HepG2 (cell line): ENCODE measurements around the gene CABLES2. TPM values are rescaled to one million over a fixed set of nuclear protein-coding genes. Genes with fewer than 3 reads are reported as not detected.

Experiments
- AGO2 ChIP-seq: fragments of 200-400 bp; formaldehyde crosslinking; optimal IDR thresholded peaks from 2 replicates; pipeline ENCODE3; 2017; ENCODE audit warnings: mild to moderate bottlenecking, low read depth, low read length, moderate library complexity
- ATRX ChIP-seq: sonication (generic); formaldehyde crosslinking; IDR thresholded peaks from 2 replicates; pipeline ENCODE4 v1.4.0; 2020; ENCODE audit warnings: missing genetic modification reagents, borderline replicate concordance
- CEBPZ ChIP-seq: IDR thresholded peaks from 2 replicates; pipeline ENCODE4 v1.6.1; 2012; ENCODE audit warnings: low read length, improper control_type of control experiment
- CREB1 ChIP-seq, 2 experiments: fragments of 450-650 bp in 1 of 2; IDR thresholded peaks; 2 replicates each; pipeline ENCODE4 v1.6.1; 2016 to 2017; ENCODE audit warnings: control low read depth in 1 of 2, mild to moderate bottlenecking in 1 of 2, missing compliant biosample characterization in 1 of 2, missing genetic modification characterization in 1 of 2
- DMTF1 ChIP-seq: sonication (generic); formaldehyde crosslinking; IDR thresholded peaks from 2 replicates; pipeline ENCODE4 v1.4.0; 2020; ENCODE audit warnings: mild to moderate bottlenecking, missing genetic modification reagents
- IRF1 ChIP-seq: sonication (generic); formaldehyde crosslinking; IDR thresholded peaks from 2 replicates; pipeline ENCODE4 v1.4.0; 2020; ENCODE audit warnings: low read depth, mild to moderate bottlenecking, missing genetic modification reagents
- JUNB ChIP-seq: sonication (generic); formaldehyde crosslinking; IDR thresholded peaks from 2 replicates; pipeline ENCODE4 v1.8.0; 2022; ENCODE audit warnings: missing genetic modification reagents, mild to moderate bottlenecking, borderline replicate concordance
- KLF9 ChIP-seq: IDR thresholded peaks from 2 replicates; pipeline ENCODE4 v1.6.1; 2016; ENCODE audit warnings: low read depth
- MTA1 ChIP-seq: sonication (generic); formaldehyde crosslinking; IDR thresholded peaks from 2 replicates; pipeline ENCODE4 v1.4.0; 2020; ENCODE audit warnings: missing genetic modification reagents, mild to moderate bottlenecking, borderline replicate concordance
- NFE2L1 ChIP-seq: sonication (generic); formaldehyde crosslinking; IDR thresholded peaks from 2 replicates; pipeline ENCODE4 v1.4.0; 2020; ENCODE audit warnings: missing genetic modification reagents, mild to moderate bottlenecking, borderline replicate concordance
- NFYB ChIP-seq: sonication (generic); formaldehyde crosslinking; IDR thresholded peaks from 2 replicates; pipeline ENCODE4 v1.4.0; 2020; ENCODE audit warnings: missing genetic modification reagents
- PAWR ChIP-seq: sonication (generic); formaldehyde crosslinking; IDR thresholded peaks from 2 replicates; pipeline ENCODE4 v1.4.0; 2020; ENCODE audit warnings: missing genetic modification reagents, mild to moderate bottlenecking, borderline replicate concordance
- RBM39 ChIP-seq: fragments of 200-400 bp; formaldehyde crosslinking; IDR thresholded peaks from one replicate; pipeline ENCODE4 v1.6.1; 2018; ENCODE audit warnings: antibody characterized with exemption, mild to moderate bottlenecking, low read depth, low read length; ENCODE audit not compliant: poor library complexity, severe bottlenecking
- SP2 ChIP-seq: sonication (generic); formaldehyde crosslinking; IDR thresholded peaks from 2 replicates; pipeline ENCODE4 v1.5.1; 2020; ENCODE audit warnings: mild to moderate bottlenecking, missing genetic modification reagents
- THAP7 ChIP-seq: sonication (generic); formaldehyde crosslinking; IDR thresholded peaks from 2 replicates; pipeline ENCODE4 v1.8.1; 2023; ENCODE audit warnings: mild to moderate bottlenecking, missing genetic modification reagents
- ZNF138 ChIP-seq: sonication (generic); formaldehyde crosslinking; IDR thresholded peaks from 2 replicates; pipeline ENCODE4 v1.5.0; 2020; ENCODE audit warnings: mild to moderate bottlenecking, low read depth, missing genetic modification reagents
- ZNF235 ChIP-seq: sonication (generic); formaldehyde crosslinking; IDR thresholded peaks from 2 replicates; pipeline ENCODE4 v1.8.1; 2023; ENCODE audit warnings: mild to moderate bottlenecking, missing genetic modification reagents, borderline replicate concordance
- ZNF598 ChIP-seq: sonication (generic); formaldehyde crosslinking; IDR thresholded peaks from 2 replicates; pipeline ENCODE4 v1.5.1; 2020; ENCODE audit warnings: mild to moderate bottlenecking, missing genetic modification reagents, borderline replicate concordance
- ZNF773 ChIP-seq: sonication (generic); formaldehyde crosslinking; IDR thresholded peaks from 2 replicates; pipeline ENCODE4 v1.4.0; 2020; ENCODE audit warnings: missing genetic modification reagents, borderline replicate concordance
- polyA plus RNA-seq, 8 experiments: library from polyadenylated mRNA; depleted of rRNA in 3 of 8; stranded (reverse) in 7 of 8; unstranded in 1 of 8; fragments of >200 nt; fragmentation: Illumina TruSeq in 4 of 8; extraction: Trizol in 4 of 8; gene quantifications; 2 replicates each; pipeline versions ENCODE4 v1.2.1 to v1.2.3, GENCODE V29; 2011 to 2016; ENCODE audit warnings: low read depth in 4 of 8, missing spikeins in 1 of 8, mixed read lengths in 1 of 8; ENCODE audit not compliant: insufficient read depth in 1 of 8
- total RNA-seq, 5 experiments: library from RNA; depleted of rRNA; stranded (reverse); fragments of >200 nt; fragmentation: Illumina TruSeq; extraction: Trizol; gene quantifications; 2 replicates each; pipeline ENCODE4 v1.2.3, GENCODE V29; 2016; ENCODE audit warnings: low read depth in 1 of 5

CABLES2 gene
- total and polyA plus RNA-seq, 2 of the 13 experiments (the other 11 are each of a cell fraction or from before 2014, with no cell fraction given), result 5.2 to 9.7 TPM

- peak; percentile 95; the same call in 1 of the 2 replicates for TF ChIP-seq ZNF235
- TF ChIP-seq JUNB, result no peak
- no peak for TF ChIP-seq IRF1 (CRISPR knock-in tag)
- TF ChIP-seq RBM39, result no peak
- TF ChIP-seq ZNF773 (CRISPR knock-in tag), result no peak
- TF ChIP-seq ZNF598, result no peak
- no peak for TF ChIP-seq NFYB (CRISPR knock-in tag)
- no peak for TF ChIP-seq CREB1 (IDR thresholded peaks at IDR 0.05)
- TF ChIP-seq CREB1 (CRISPR knock-in tag; IDR thresholded peaks at IDR 0.05), result no peak
- TF ChIP-seq ATRX (CRISPR knock-in tag), result no peak
- TF ChIP-seq NFE2L1 (CRISPR knock-in tag), result peak; percentile 79; the same call in 1 of the 2 replicates
- TF ChIP-seq THAP7 (CRISPR knock-in tag), result peak; percentile 72; the same call in 1 of the 2 replicates
- no peak for TF ChIP-seq KLF9 (CRISPR knock-in tag)
- peak; percentile 89 for TF ChIP-seq MTA1 (CRISPR knock-in tag)
- no peak for TF ChIP-seq DMTF1
- no peak for TF ChIP-seq CEBPZ
- TF ChIP-seq SP2 (CRISPR knock-in tag), result no peak; the same call in 1 of the 2 replicates
- no peak; the same call in 1 of the 2 replicates for TF ChIP-seq ZNF138 (CRISPR knock-in tag)
- TF ChIP-seq PAWR, result no peak
- peak; percentile 96 for TF ChIP-seq AGO2
Measured at GRCh38 chr20:62370807-62371587, 36.1 kb downstream of the CABLES2 start (continued).
